ENCODE results near the gene MOSMO.

The MOSMO gene

GRCh38 chr16:21985524-21985923, 22.4 kb upstream of the MOSMO start:
- no peaks in the 10 kb centered on the region for H3K27me3 ChIP-seq (replicated peaks; ENCODE audit: control insufficient read depth, insufficient read depth, low read length, poor library complexity, severe bottlenecking)
- H3K36me3 ChIP-seq (ENCODE audit: control insufficient read depth, insufficient read depth, low read length) = peaks cover 39% of the 10 kb centered on the region
- no peak overlapping the region for H3K4me3 ChIP-seq (ENCODE audit: insufficient read depth, low read depth, low read length, poor library complexity, severe bottlenecking)
- H3K9me3 ChIP-seq (ENCODE audit: control insufficient read depth, low read length) = no peaks in the 10 kb centered on the region
- H3K27ac ChIP-seq (ENCODE audit: insufficient read depth, low read length, poor library complexity, severe bottlenecking) = no peak overlapping the region
- no peak for DNase-seq
- peaks cover 2% of the 10 kb centered on the region for H3K4me1 ChIP-seq (ENCODE audit: control insufficient read depth, insufficient read depth, low read length, poor library complexity, severe bottlenecking)

- DNase-seq = no peak
- H3K27me3 ChIP-seq (replicated peaks; ENCODE audit: control insufficient read depth, insufficient read depth, low read length, poor library complexity, severe bottlenecking) = no peaks in the 10 kb centered on the region
- peaks cover 29% of the 10 kb centered on the region for H3K36me3 ChIP-seq (ENCODE audit: control insufficient read depth, insufficient read depth, low read length)
- H3K9me3 ChIP-seq (ENCODE audit: control insufficient read depth, low read length) = no peaks in the 10 kb centered on the region
- H3K4me1 ChIP-seq (ENCODE audit: control insufficient read depth, insufficient read depth, low read length, poor library complexity, severe bottlenecking) = peaks cover 10% of the 10 kb centered on the region
- no peak overlapping the region for H3K27ac ChIP-seq (ENCODE audit: insufficient read depth, low read length, poor library complexity, severe bottlenecking)
- no peak overlapping the region for H3K4me3 ChIP-seq (ENCODE audit: insufficient read depth, low read depth, low read length, poor library complexity, severe bottlenecking)
Measured at GRCh38 chr16:21986692-21987246, 21.1 kb upstream of the MOSMO start.

- Histone ChIP-seq H3K27me3 (replicated peaks; ENCODE audit: control insufficient read depth, insufficient read depth, low read length, poor library complexity, severe bottlenecking) (no peaks in the 10 kb centered on the region), H3K27ac (ENCODE audit: insufficient read depth, low read length, poor library complexity, severe bottlenecking) (no peak overlapping the region), H3K4me3 (ENCODE audit: insufficient read depth, low read depth, low read length, poor library complexity, severe bottlenecking) (no peak overlapping the region), H3K9me3 (ENCODE audit: control insufficient read depth, low read length) (no peaks in the 10 kb centered on the region), H3K36me3 (ENCODE audit: control insufficient read depth, insufficient read depth, low read length) (peaks cover 22% of the 10 kb centered on the region), H3K4me1 (ENCODE audit: control insufficient read depth, insufficient read depth, low read length, poor library complexity, severe bottlenecking) (peaks cover 14% of the 10 kb centered on the region)
- DNase-seq = no peak
Measured at GRCh38 chr16:21987498-21987897, 20.4 kb upstream of the MOSMO start.

- H3K9me3 ChIP-seq (ENCODE audit: control insufficient read depth, low read length) = no peaks in the 10 kb centered on the region
Measured at GRCh38 chr16:21989133-21989532, 18.8 kb upstream of the MOSMO start.

GRCh38 chr16:21989751-21990150, 18.2 kb upstream of the MOSMO start:
- Histone ChIP-seq H3K36me3 (ENCODE audit: control insufficient read depth, insufficient read depth, low read length) (peaks cover 3% of the 10 kb centered on the region), H3K4me3 (ENCODE audit: insufficient read depth, low read depth, low read length, poor library complexity, severe bottlenecking) (no peak overlapping the region), H3K27ac (ENCODE audit: insufficient read depth, low read length, poor library complexity, severe bottlenecking) (no peak overlapping the region), H3K4me1 (ENCODE audit: control insufficient read depth, insufficient read depth, low read length, poor library complexity, severe bottlenecking) (peaks cover 14% of the 10 kb centered on the region), H3K27me3 (replicated peaks; ENCODE audit: control insufficient read depth, insufficient read depth, low read length, poor library complexity, severe bottlenecking) (no peaks in the 10 kb centered on the region), H3K9me3 (ENCODE audit: control insufficient read depth, low read length) (no peaks in the 10 kb centered on the region)
- no peak for DNase-seq

More at GRCh38 chr16:21989133-21989532, 18.8 kb upstream of the MOSMO start:
- no peaks in the 10 kb centered on the region for H3K27me3 ChIP-seq (replicated peaks; ENCODE audit: control insufficient read depth, insufficient read depth, low read length, poor library complexity, severe bottlenecking)
- no peak overlapping the region for H3K4me3 ChIP-seq (ENCODE audit: insufficient read depth, low read depth, low read length, poor library complexity, severe bottlenecking)
- H3K27ac ChIP-seq (ENCODE audit: insufficient read depth, low read length, poor library complexity, severe bottlenecking) = no peak overlapping the region
- peaks cover 9% of the 10 kb centered on the region for H3K36me3 ChIP-seq (ENCODE audit: control insufficient read depth, insufficient read depth, low read length)
- DNase-seq = no peak
- peaks cover 14% of the 10 kb centered on the region for H3K4me1 ChIP-seq (ENCODE audit: control insufficient read depth, insufficient read depth, low read length, poor library complexity, severe bottlenecking)

- Histone ChIP-seq H3K27me3 (replicated peaks; ENCODE audit: control insufficient read depth, insufficient read depth, low read length, poor library complexity, severe bottlenecking) (no peaks in the 10 kb centered on the region), H3K9me3 (ENCODE audit: control insufficient read depth, low read length) (no peaks in the 10 kb centered on the region), H3K4me3 (ENCODE audit: insufficient read depth, low read depth, low read length, poor library complexity, severe bottlenecking) (no peak overlapping the region), H3K27ac (ENCODE audit: insufficient read depth, low read length, poor library complexity, severe bottlenecking) (no peak overlapping the region), H3K4me1 (ENCODE audit: control insufficient read depth, insufficient read depth, low read length, poor library complexity, severe bottlenecking) (peaks cover 14% of the 10 kb centered on the region), H3K36me3 (ENCODE audit: control insufficient read depth, insufficient read depth, low read length) (no peaks in the 10 kb centered on the region)
- no peak for DNase-seq
Measured at GRCh38 chr16:21990381-21990944, 17.4 kb upstream of the MOSMO start.

GRCh38 chr16:21991621-21992020, 16.3 kb upstream of the MOSMO start:
- H3K27ac ChIP-seq (ENCODE audit: insufficient read depth, low read length, poor library complexity, severe bottlenecking) = no peak overlapping the region
- peaks cover 14% of the 10 kb centered on the region for H3K4me1 ChIP-seq (ENCODE audit: control insufficient read depth, insufficient read depth, low read length, poor library complexity, severe bottlenecking)
- no peaks in the 10 kb centered on the region for H3K9me3 ChIP-seq (ENCODE audit: control insufficient read depth, low read length)
- DNase-seq = no peak
- H3K27me3 ChIP-seq (replicated peaks; ENCODE audit: control insufficient read depth, insufficient read depth, low read length, poor library complexity, severe bottlenecking) = no peaks in the 10 kb centered on the region
- H3K4me3 ChIP-seq (ENCODE audit: insufficient read depth, low read depth, low read length, poor library complexity, severe bottlenecking) = no peak overlapping the region
- H3K36me3 ChIP-seq (ENCODE audit: control insufficient read depth, insufficient read depth, low read length) = no peaks in the 10 kb centered on the region

- Histone ChIP-seq H3K27ac (ENCODE audit: insufficient read depth, low read length, poor library complexity, severe bottlenecking) (no peak overlapping the region), H3K36me3 (ENCODE audit: control insufficient read depth, insufficient read depth, low read length) (no peaks in the 10 kb centered on the region), H3K4me3 (ENCODE audit: insufficient read depth, low read depth, low read length, poor library complexity, severe bottlenecking) (no peak overlapping the region), H3K9me3 (ENCODE audit: control insufficient read depth, low read length) (no peaks in the 10 kb centered on the region), H3K27me3 (replicated peaks; ENCODE audit: control insufficient read depth, insufficient read depth, low read length, poor library complexity, severe bottlenecking) (no peaks in the 10 kb centered on the region), H3K4me1 (ENCODE audit: control insufficient read depth, insufficient read depth, low read length, poor library complexity, severe bottlenecking) (peaks cover 12% of the 10 kb centered on the region)
- no peak for DNase-seq
Measured at GRCh38 chr16:21994856-21995465, 12.9 kb upstream of the MOSMO start.

GRCh38 chr16:21996923-21997696, 10.8 kb upstream of the MOSMO start:
- Histone ChIP-seq H3K4me3 (ENCODE audit: insufficient read depth, low read depth, low read length, poor library complexity, severe bottlenecking) (no peak overlapping the region), H3K36me3 (ENCODE audit: control insufficient read depth, insufficient read depth, low read length) (no peaks in the 10 kb centered on the region), H3K27ac (ENCODE audit: insufficient read depth, low read length, poor library complexity, severe bottlenecking) (no peak overlapping the region), H3K27me3 (replicated peaks; ENCODE audit: control insufficient read depth, insufficient read depth, low read length, poor library complexity, severe bottlenecking) (no peaks in the 10 kb centered on the region), H3K9me3 (ENCODE audit: control insufficient read depth, low read length) (no peaks in the 10 kb centered on the region), H3K4me1 (ENCODE audit: control insufficient read depth, insufficient read depth, low read length, poor library complexity, severe bottlenecking) (peaks cover 7% of the 10 kb centered on the region)
- DNase-seq = no peak
